OCI-M1 (cell line): ENCODE results near the gene MAGEB10.
"Not testable (repeated sequence)": the region's sequence is repeated elsewhere in the genome, so short reads cannot be mapped to it uniquely, and the experiment has no call there.

Experiments
- DNase-seq: peaks from one replicate; lab custom pipeline; 2025; lab: John Stamatoyannopoulos, UW

Gene MAGEB10, protein sequence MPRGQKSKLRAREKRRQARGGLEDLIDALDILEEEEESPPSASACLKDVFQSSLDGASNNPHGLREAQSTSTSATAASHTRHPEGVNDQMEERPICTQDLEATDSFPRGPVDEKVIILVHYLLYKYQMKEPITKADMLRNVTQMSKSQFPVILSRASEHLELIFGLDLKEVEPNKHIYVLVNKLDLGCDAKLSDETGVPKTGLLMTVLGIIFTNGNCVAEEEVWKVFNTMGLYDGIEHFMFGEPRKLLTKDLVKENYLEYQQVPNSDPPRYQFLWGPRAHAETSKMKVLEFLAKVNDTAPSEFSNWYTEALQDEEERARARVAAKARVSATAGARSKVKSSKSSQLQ

DNA sequence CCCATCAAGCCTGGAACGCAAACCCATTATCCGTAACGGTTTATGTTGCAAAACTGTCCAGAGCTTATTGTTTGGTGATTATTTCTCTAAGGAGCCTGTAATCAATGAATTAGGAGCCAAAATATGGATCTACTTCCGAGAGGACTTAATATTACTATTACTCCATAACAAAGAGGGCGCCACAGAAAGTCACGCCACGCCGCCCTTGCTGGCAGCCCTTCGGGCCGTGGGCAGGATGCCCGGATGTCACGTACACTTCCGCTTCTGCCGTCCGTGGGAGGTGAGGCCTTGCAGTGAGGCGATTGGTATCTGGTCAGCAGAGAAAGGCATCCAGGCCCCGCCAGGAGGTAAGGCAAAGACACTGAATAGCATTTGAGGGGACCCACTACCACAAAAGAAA, at the start of gene MAGEB10:
TSS of gene MAGEB10 (plus strand) at position 301 of the 400 bp plus-strand sequence. CDS start 13,317 bp downstream, outside the sequence.
- no peak for DNase-seq

GRCh38 chrX:27765718-27766117, 42.1 kb upstream of the MAGEB10 start:
- DNase-seq, result no peak

GRCh38 chrX:27767387-27767786, 40.4 kb upstream of the MAGEB10 start:
- DNase-seq, result no peak

GRCh38 chrX:27775984-27776383, 31.8 kb upstream of the MAGEB10 start:
- no peak for DNase-seq

DNA sequence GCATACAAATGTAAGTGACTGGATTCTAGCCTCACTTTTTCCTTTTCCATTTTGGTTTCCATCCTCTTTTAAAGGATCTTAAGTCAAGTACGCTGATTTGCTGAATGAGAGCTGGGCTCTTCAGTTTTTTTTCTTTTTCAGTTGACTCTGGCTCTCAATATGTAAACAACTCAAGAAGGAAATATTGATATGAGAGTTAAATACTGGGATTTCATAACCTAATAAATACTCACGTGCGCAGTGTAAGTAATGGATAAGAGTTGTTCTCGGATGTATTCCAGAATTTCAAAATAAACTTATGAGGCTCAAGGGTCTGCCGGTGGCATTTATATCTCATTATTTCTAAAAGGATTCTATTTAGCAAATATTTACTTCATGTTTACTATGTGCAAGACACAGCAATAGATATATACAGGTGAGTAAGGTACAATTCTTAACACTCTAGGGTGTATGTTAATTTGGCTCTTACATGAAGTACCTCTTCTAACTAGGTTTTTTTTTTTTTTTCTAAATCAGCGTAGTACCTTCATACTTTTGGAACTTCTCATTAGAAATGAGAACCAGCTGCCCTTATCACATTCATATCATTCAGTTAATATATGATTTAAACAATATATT, 11.0 kb upstream of the MAGEB10 start:
- DNase-seq, result no peak

DNA sequence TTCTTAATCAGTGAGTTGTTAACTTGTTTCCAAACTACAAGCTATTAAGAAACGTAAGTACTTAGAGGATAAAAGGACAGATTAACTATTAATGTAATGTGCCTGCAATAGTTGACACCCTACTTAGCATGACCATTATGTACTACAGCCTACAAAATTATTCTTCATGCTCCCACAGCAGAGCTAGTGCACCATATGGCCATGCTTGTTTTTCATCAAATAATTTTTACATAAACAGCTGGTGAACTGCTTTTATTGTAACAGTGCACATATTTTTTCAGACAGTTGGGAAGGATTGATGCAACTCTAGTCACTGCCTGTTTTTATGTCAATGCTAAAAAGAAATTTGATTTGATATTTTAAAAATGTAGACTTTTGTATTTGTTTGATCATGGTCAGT, 10.2 kb upstream of the MAGEB10 start:
- no peak for DNase-seq

- no peak for DNase-seq
Measured at GRCh38 chrX:27808226-27808625, 436 bp downstream of the MAGEB10 start.

DNA sequence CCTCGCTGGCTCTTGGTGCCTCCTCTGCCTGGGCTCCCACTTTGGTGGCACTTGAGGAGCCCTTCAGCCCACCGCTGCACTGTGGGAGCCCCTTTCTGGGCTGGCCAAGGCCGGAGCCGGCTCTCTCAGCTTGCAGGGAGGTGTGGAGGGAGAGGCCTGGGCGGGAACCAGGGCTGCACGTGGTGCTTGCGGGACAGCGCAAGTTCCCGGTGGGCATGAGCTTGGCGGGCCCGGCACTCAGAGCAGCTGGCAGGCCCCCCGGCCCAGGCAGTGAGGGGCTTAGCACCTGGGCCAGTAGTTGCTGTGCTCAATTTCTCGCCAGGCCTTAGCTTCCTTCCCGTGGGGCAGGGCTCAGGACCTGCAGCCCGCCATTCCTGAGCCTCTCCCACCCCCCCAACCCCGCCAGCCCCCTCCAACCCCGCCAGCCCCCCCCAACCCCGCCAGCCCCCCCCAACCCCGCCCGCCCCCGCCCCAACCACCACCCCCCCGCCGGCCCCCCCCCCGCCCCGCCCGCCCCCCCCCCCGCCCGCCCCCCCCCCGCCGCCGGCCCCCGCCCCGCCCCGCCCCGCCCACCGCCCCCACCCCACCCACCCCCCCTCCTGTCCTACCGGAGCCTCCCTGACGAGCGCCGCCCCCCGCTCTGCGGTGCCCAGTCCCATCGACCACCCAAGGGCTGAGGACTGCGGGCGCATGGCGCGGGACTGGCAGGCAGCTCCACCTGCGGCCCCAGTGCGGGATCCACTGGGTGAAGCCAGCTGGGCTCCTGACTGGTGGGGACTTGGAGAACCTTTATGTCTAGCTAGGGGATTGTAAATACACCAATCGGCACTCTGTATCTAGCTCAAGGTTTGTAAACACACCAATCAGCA, 1.4 kb downstream of the MAGEB10 start:
- DNase-seq, result not testable (repeated sequence)

DNA sequence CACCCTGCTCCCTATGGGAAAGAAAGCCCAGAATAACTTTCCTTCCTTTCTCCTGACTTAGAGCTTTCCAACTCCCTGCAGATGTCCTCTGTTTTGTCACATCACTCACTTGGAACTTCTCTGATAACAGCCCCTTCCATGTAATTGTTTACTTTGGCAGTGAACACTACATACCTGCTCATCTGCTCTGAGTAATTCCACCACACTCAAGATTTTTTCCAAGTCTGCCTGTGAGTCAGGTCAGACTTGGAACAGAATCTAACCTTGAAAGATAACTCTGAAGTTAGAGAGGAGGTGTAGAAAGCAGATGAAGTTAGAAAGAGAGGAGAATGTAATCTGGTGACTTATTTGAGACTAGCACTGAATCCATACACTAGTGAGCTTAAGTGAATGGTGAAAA, 7.4 kb downstream of the MAGEB10 start:
- no peak for DNase-seq

DNA sequence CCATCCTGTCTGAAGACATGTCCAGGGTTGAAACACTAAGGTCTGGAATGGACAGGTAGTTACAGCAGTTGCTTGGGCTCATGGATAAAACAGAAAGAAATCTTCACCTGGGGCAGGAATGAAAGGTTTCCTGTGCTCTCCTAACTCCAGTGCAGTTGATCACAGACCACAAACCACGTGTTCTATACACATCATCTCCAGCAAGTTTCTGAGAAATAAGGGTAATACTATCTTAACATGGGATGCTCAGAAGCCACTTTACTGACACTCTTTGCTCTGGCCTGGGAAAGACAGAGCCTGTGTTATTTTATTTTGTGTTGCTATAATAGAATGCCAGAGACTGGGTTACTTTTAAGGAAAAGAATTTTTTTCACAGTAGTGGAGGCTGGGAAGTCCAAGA, 16.0 kb downstream of the MAGEB10 start:
- DNase-seq, result no peak

GRCh38 chrX:27838185-27838584, 30.4 kb downstream of the MAGEB10 start:
- no peak for DNase-seq

GRCh38 chrX:27840881-27841280, 33.1 kb downstream of the MAGEB10 start:
- peak; percentile 54 for DNase-seq

- DNase-seq, result no peak
Measured at GRCh38 chrX:27842859-27843258, 35.1 kb downstream of the MAGEB10 start.

GRCh38 chrX:27860337-27860736, 52.5 kb downstream of the MAGEB10 start:
- DNase-seq, result no peak

DNA sequence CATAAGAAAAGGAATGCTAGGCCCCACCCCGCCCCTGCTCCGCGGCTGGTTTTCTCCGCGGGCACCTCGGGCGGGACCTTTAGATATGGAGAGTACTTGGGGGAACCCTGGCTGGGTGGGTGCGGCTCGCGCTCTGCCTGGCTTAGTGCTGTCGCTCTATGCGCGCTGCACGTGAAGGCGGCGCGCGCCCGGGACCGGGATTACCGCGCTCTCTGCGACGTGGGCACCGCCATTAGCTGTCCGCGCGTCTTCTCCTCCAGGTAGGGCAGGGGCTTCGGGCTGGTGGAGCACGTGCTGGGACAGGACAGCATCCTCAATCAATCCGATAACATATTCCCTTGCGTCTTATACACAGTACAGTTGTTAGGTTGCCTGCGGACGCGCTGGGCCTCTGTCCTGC, 56.0 kb downstream of the MAGEB10 start:
- DNase-seq, result no peak
